Measurements from ENCODE around the gene KIF7.
"Not testable (repeated sequence)": the region's sequence is repeated elsewhere in the genome, so short reads cannot be mapped to it uniquely, and the experiment has no call there.

Gene KIF7

DNA sequence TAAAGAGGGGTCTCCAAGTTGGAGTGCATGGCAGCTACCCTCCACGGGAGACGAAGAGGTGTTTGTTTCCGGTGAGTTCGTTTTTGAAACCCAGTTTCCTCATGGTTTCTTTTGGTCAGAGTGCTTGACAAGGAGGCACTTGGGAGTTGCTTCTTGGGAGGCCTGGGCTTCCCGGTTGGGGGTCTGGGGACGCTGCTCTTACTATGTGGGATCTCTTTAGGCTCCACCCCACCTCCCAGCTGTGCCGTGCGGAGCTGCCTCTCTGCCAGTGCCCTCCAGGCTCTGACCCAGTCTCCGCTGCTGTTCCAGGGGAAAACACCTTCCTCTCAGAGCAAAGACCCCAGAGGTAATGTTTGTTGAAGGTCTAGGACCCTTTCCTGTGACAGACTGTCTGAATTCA is 29.6 kb downstream of the KIF7 start:
- in situ Hi-C loops (cut with MboI; ENCODE audit: low sequenced_read_pairs) = no loop called here

DNA sequence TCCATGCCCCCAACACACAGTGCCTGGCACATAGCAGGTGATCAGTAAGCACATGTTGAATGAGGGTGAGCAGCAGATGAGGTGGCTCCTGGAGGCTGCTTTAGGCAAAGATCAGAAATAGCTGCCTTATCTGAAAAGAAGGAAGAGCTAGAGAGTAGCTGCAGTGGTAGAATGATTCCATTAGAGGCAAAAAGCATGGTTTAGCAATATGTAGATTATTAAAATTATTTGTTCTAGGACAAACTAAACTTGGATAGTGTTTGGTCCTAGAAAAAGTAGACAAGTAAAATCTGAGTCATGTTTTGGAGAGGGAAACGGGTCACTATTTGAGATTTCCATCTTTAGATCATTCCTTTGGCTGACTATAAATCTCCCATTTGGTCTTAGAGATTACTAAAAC is 32.1 kb downstream of the KIF7 start:
- in situ Hi-C loops (cut with MboI; ENCODE audit: low sequenced_read_pairs) = no loop called here

DNA sequence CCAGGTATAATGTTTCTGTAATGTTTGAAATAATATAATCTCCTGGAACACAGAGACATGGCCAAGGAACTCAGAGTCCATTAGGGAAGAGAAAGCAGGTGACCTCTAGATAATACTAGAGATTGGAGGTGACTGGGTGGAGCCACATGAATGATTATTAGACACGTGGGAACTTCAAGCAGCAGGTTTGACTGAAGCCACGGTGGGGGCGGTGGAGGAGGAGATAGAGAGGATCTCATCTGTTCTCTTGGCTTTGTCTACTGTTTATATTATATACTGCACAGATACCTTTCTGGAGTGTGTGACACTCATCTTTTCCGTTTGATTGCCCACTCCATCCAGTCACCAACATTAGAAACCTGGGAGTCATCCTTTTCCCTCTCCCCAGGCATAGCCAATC is 33.7 kb downstream of the KIF7 start:
- in situ Hi-C loops (cut with MboI; ENCODE audit: low sequenced_read_pairs) = no loop called here

DNA sequence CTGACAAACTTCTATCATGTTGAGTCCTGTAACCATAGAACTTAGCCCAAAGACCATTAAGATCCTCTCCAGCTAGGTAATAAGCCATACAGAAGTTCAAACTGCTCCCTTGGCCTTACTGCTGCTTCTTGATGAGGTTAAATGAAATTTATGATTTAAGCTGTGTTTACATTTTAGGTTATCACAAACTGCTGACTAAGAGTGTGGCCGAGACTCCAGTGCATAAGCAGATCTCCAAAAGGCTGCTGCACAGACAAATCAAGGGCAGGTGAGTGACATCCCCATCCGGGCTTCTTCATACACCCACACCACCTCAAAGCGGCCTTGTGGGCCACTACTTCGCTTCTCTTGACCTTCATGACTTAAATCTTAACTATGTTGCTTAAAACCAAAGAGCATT is 39.0 kb downstream of the KIF7 start:
- in situ Hi-C loops (cut with MboI; ENCODE audit: low sequenced_read_pairs) = no loop called here

DNA sequence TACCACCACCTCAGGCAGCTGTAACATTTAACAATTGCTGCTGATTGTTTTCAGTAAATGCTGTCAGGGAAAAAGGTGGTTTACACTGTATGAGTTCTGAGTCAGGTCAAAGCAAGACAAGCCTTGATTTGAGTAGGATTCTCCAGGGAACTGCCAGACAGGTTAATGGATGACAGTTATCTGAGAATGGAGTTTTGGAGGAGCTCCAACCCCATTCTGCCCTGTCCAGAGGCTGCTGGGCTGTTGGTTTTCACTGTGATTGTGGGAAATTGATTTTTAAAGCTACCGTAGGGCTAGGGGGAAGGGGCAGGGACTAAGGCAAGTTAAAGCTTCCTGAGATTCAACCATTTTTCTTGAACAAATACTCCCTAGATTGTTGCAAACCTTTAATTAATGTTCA is 40.1 kb downstream of the KIF7 start:
- in situ Hi-C loops (cut with MboI; ENCODE audit: low sequenced_read_pairs) = no loop called here

DNA sequence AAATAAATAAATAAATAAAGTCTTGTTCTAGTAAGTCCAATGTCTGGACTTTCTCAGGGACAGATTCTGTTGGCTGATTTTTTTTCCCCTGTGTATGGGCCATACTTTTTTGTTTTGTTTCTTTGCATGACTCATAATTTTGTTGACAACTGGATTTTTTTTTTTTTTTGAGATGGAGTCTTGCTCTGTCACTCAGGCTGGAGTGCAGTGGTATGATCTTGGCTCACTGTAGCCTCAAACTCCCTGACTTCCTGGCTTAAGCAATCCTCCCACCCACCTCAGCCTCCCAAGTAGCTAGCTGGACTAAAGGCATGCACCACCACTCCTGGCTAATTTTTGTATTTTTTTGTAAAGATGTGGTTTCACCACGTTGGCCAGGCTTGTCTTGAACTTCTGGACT is 41.1 kb downstream of the KIF7 start:
- in situ Hi-C loops (cut with MboI; ENCODE audit: low sequenced_read_pairs) = no loop called here

DNA sequence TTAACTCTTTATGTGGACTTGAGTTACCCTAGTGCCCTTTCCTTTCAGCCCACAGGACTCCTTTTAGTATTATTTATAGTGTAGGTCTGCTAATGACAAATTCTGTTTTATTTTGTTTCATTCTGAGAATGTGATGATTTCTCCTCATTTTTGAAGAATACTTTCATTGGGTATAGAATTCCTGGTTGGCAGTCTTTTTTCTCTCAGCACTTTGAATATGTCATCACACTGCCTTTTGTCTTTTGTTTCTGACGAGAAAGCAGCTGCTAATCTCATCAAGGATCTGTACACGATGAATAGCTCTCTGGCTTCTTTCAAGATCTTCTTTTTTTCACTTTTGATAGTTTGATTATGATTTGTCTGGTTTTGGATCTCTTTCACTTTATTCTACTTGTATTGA is 42.2 kb downstream of the KIF7 start:
- in situ Hi-C loops (cut with MboI; ENCODE audit: low sequenced_read_pairs) = no loop called here

DNA sequence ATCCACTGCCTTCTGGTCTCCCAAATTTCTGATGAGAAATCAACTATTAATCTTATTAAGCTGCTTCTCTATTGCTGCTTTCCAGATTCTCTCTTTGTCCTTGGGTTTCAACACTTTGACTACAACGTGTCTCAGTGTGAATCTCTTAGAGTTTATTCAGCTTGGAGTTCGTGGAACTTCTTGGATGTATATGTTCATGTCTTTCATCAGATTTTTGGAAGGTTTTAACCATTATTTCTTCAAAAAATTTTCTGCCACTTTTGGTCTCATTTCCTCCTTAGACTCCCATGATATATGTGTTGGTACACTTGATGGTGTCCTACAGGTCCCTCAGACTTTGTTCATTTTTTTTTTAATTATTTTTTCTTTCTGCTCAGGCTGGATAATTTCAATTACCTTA is 44.0 kb downstream of the KIF7 start:
- in situ Hi-C loops (cut with MboI; ENCODE audit: low sequenced_read_pairs) = no loop called here

DNA sequence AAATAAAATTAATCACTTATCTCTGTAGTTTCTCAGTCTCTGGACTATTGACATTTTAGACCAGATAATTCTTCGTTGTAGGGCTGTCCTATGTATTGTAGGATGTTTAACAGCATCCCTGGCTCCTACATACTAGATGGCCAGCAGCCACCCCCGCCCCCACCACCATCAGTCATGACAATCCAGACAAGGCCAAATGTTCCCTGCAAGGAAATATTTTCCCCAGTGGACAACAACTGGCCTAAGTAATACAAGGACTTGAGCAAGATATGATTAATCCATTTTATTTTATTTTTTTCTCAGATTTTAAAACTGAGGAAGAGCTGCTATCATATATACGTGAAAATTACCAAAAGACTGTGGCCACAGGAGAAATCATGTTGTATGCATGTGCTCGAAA is 56.2 kb downstream of the KIF7 start:
- in situ Hi-C loops (cut with MboI; ENCODE audit: low sequenced_read_pairs) = no loop called here

DNA sequence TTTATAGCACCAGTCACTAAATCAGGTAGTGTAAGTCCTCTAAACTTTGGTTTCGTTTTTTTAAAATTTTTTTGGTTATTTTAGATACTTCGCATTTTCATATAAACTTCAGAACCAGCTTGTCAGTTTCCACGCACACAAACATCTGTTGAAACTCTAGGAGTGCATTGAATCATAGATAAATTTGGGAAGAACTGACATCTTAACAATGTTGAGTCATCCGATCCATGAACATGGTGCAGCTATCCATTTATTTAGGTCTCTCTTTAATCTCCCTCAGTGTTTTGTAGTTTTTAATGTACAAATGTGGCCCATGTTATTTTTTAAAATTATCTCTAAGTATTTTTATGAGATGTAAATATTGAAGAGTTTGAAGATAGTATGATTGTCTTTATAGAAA is 62.2 kb downstream of the KIF7 start:
- in situ Hi-C loops (cut with MboI; ENCODE audit: low sequenced_read_pairs) = no loop called here

DNA sequence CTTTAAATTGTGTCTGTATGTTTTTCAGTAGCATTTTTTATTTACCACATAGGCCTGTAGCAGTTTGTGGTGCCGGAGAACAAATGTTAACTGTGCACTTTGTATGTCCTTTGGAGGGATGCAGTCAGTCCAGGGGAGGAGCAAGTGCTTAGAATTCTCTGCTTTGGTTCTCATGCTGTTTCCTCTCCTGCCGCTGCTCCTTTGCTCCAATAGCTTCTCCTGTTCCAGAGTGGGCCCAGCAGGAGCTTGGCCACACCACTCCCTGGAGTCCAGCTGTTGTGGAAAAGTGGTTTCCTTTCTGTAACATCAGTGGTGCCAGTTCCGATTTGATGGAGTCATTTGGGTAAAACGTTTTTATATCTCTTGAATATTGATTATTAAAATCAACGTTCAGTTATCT is 63.4 kb downstream of the KIF7 start:
- in situ Hi-C loops (cut with MboI; ENCODE audit: low sequenced_read_pairs) = no loop called here

DNA sequence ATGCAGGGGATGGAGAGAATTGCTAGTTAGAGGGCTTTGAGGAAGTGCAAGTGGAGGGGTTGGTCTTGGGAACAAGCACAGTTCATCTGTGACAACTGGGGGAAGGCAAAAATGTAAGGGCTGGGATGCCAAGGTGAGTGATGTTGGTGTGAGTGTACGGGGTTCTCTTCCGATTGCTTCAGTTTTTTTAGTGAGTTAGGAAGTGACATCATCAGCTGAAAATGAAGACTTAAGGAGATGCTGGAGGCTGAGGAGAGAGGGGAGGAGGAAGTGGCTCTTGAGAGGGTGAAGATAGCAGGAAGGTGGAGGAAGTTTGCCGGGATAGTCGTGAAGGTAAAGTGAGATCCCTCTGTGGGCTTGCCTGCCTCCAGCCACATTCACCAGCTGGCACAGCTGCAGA is 67.3 kb downstream of the KIF7 start:
- in situ Hi-C loops (cut with MboI; ENCODE audit: low sequenced_read_pairs) = no loop called here

DNA sequence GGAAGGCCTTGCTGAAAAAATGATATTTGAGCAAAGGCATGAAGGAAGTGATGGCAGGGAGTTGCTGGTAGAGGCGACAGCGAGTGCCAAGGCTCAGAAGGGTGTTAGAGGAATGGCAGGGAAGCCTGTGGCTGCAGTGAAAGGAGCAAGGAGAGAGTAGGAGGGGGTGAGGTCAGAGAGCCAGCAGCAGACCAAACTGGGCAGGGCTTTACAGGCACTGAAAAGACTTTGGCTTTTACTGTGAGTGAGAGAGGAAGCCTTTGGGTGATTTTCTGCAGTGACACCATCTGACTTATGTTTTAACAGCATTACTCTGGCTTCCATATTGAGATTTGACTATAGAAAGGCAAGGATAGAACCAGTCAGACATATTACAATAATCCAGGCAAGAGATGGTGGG is 68.6 kb downstream of the KIF7 start:
- in situ Hi-C loops (cut with MboI; ENCODE audit: low sequenced_read_pairs) = no loop called here

DNA sequence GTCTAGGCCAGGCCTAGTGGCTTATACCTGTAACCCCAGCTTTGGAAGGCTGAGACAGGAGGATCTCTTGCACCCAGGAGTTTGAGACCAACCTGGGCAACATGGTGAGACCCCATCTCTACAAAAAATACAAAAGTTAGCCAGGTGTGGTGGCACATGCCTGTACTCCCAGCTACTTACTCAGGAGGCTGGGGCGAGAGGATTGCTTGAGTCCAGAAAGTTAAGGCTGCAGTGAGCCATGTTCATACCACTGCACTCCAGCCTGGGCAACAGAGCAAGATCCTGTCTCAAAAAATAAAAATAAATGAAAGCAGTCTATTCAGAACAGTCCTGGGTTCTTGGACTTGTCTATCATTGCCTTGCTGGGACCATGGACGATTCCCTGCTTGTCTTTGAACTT is 74.5 kb downstream of the KIF7 start:
- in situ Hi-C loops (cut with MboI; ENCODE audit: low sequenced_read_pairs) = not testable (repeated sequence)

DNA sequence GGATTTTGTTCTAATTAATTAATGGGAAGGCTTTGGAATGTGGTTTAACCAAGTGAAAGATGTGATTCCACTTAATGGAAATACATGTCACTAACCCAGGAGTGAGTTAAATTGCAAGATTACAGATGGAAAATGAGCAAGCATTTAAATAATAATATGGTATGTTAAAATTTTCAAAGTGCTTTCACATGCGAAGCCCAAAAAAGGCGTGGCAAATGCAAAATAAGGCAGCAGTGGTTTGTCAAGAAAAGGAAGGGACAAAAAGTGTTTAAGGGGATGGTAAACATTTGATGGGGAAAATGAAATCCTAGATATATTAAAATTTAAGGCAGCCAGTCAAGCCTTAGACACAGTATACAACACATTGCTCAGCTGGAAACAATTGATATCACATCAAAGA is 77.1 kb downstream of the KIF7 start:
- in situ Hi-C loops (cut with MboI; ENCODE audit: low sequenced_read_pairs) = no loop called here
